ENCODE measurements around the gene HABP4. TPM values are rescaled to one million over a fixed set of nuclear protein-coding genes. Genes with fewer than 3 reads are reported as not detected.
A peak's percentile ranks its signal among the peaks of the same experiment; 100 is the strongest.

HABP4 gene
- total RNA-seq, 1 donor from 2014 or later = 14.3 TPM

DNA sequence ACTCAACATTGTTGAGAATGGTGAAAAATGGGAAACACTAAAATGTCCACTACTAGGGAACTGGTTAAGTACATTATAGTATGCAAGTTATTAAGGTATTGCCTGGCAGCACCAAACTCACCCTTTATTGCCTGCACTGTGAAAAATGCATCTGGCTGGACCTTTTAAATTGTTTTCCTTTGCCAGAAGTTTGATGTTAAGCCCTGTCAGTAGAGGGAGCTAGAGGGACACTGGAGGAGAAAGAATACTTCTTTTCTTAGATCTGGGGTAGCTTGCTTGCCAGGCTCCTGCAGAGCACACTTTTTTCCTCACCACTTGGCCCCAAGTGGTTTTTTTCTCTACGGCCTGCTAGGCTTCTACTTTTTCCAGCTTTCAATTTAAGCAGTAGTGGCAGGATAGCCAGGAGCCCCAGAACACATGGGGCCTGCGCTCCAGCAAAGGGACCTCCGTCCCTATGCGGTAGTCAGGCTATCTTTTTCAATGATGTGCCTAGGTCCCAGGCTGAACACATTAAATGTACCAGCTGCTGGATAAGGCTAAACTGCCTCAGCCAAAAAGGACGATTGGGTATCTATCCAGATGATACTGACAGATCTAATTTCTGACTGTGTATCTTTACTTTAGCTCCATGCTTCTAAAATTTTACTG is 8.0 kb upstream of the HABP4 start:
- Mint-ChIP-seq H3K4me3 (ENCODE audit: low read depth) (no peak overlapping the region), H3K27me3 (ENCODE audit: low read depth) (no peaks in the 10 kb centered on the region), H3K36me3 (ENCODE audit: low read depth) (no peaks in the 10 kb centered on the region), H3K4me1 (ENCODE audit: low read depth) (peaks cover 3% of the 10 kb centered on the region), H3K9me3 (no peaks in the 10 kb centered on the region), H3K27ac (no peak overlapping the region)
- intact Hi-C loops (cut with micrococcal nuclease) = loop anchor here (5.0 to 10.0 kb wide), 2 partner anchors 210 to 413 kb away; partner anchors contain the start of gene ZNF782
- no peak for DNase-seq (ENCODE audit: low spot score)

DNA sequence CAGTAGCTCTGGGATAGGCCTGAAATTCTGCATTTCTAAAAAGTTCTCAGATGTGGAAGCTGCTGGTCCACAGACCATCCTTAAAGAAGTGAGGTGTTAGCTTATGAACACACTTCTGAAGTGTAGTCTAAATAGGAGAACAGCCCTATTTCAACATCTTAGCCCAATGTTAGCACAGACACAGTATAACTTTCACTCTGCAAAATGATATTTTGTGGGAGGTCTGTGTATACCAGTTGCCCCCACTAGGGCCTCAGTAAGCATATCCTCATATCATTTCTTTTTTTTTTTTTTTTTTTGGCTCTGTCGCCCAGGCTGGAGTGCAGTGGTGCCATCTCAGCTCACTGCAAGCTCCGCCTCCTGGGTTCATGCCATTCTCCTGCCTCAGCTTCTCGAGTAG is 7.5 kb upstream of the HABP4 start:
- H3K27me3 Mint-ChIP-seq (ENCODE audit: low read depth) = no peaks in the 10 kb centered on the region
- no peaks in the 10 kb centered on the region for H3K9me3 Mint-ChIP-seq
- no peak overlapping the region for H3K4me3 Mint-ChIP-seq (ENCODE audit: low read depth)
- peaks cover 7% of the 10 kb centered on the region for H3K4me1 Mint-ChIP-seq (ENCODE audit: low read depth)
- H3K27ac Mint-ChIP-seq = no peak overlapping the region
- DNase-seq (ENCODE audit: low spot score) = no peak
- intact Hi-C loops (cut with micrococcal nuclease) = loop anchor here (5.0 to 10.0 kb wide), 2 partner anchors 210 to 412 kb away; partner anchors contain the start of gene ZNF782
- H3K36me3 Mint-ChIP-seq (ENCODE audit: low read depth) = no peaks in the 10 kb centered on the region

DNA sequence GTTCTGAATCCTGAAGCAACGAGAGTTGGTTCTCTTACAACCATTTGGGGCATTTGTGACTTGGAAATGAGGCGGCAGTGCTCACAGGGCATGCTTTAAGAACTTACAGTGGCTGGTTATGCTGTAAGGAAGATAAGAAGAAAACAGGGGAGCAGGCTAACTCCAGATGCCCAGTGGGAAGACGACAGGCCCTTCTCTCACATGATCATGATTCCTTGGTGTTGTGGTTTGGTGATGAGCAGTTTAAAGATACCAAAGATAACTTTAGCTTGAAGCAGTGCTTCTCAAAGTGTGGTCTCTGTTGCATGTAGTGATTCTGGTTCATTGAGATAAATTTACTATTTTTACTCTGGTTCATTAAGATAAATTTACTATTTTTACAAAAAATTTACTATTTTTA is 2.6 kb upstream of the HABP4 start:
- Mint-ChIP-seq H3K9me3 (no peaks in the 10 kb centered on the region), H3K4me3 (ENCODE audit: low read depth) (no peak overlapping the region), H3K27ac (no peak overlapping the region), H3K27me3 (ENCODE audit: low read depth) (peaks cover 11% of the 10 kb centered on the region), H3K4me1 (ENCODE audit: low read depth) (peaks cover 21% of the 10 kb centered on the region), H3K36me3 (ENCODE audit: low read depth) (no peaks in the 10 kb centered on the region)
- DNase-seq (ENCODE audit: low spot score) = no peak
- intact Hi-C loops (cut with micrococcal nuclease) = loop anchor here (10.0 kb wide), 1 partner anchor 407 kb away; the partner anchor contains the start of gene ZNF782

DNA sequence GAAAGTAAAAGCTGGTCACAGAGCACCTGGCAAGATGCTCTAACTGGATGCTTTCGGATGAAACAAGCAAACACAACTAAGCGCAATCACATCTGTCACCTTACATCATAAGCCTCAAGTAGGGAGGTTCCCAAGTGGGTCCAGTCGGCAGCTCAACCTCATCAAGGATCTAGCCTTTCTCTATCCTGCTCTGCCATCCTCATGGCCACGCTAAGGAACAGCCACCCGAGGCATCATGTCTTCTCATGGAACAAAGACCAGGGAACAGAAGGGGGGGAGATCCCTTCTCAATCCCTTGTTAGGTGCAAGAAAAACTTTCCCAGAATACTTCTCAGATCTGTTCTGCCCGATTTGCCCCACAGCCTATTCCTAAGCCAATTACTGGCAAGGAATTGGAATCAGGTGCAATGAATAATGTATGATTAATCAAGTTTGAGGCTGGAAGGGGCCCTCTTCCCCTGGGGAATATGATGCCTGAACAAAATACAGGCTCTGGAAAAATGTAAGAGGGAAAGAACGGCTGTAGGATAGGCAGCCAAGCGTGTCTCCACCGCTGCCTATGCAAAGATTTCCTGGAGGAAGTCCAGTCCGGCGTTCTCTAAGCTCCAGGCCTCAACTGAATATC is 1.3 kb upstream of the HABP4 start:
- Mint-ChIP-seq H3K4me3 (ENCODE audit: low read depth) (no peak overlapping the region), H3K36me3 (ENCODE audit: low read depth) (peaks cover 1% of the 10 kb centered on the region), H3K4me1 (ENCODE audit: low read depth) (peaks cover 26% of the 10 kb centered on the region), H3K9me3 (no peaks in the 10 kb centered on the region), H3K27ac (no peak overlapping the region), H3K27me3 (ENCODE audit: low read depth) (peaks cover 11% of the 10 kb centered on the region)
- DNase-seq (ENCODE audit: low spot score) = no peak
- intact Hi-C loops (cut with micrococcal nuclease) = loop anchor here (1.0 to 10.0 kb wide), 2 partner anchors 30 to 406 kb away; partner anchors contain the start of genes ZNF367 and ZNF782

DNA sequence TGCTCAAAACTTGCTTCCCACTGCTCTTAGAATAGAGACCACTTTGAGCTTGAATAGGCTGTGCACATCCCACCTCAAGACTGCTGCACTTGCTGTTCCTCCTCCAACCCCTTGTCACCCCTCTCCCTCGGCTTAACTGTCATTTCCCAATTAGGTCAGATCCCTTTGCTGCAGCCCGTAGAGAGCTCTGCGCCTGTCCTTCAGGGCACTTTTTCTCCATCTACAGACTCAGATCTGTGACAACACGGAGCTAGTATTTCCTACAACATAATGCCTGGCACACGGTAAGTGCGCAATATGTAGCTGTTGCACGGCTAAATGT is 485 bp upstream of the HABP4 start:
- Mint-ChIP-seq H3K4me1 (ENCODE audit: low read depth) (peaks cover 28% of the 10 kb centered on the region), H3K9me3 (no peaks in the 10 kb centered on the region), H3K4me3 (ENCODE audit: low read depth) (peak overlapping the region; percentile 64), H3K27ac (no peak overlapping the region), H3K27me3 (ENCODE audit: low read depth) (peaks cover 11% of the 10 kb centered on the region), H3K36me3 (ENCODE audit: low read depth) (peaks cover 3% of the 10 kb centered on the region)
- intact Hi-C loops (cut with micrococcal nuclease) = loop anchor here (1.0 to 10.0 kb wide), 2 partner anchors 31 to 405 kb away; partner anchors contain the start of genes ZNF367 and ZNF782
- no peak for DNase-seq (ENCODE audit: low spot score)

DNA sequence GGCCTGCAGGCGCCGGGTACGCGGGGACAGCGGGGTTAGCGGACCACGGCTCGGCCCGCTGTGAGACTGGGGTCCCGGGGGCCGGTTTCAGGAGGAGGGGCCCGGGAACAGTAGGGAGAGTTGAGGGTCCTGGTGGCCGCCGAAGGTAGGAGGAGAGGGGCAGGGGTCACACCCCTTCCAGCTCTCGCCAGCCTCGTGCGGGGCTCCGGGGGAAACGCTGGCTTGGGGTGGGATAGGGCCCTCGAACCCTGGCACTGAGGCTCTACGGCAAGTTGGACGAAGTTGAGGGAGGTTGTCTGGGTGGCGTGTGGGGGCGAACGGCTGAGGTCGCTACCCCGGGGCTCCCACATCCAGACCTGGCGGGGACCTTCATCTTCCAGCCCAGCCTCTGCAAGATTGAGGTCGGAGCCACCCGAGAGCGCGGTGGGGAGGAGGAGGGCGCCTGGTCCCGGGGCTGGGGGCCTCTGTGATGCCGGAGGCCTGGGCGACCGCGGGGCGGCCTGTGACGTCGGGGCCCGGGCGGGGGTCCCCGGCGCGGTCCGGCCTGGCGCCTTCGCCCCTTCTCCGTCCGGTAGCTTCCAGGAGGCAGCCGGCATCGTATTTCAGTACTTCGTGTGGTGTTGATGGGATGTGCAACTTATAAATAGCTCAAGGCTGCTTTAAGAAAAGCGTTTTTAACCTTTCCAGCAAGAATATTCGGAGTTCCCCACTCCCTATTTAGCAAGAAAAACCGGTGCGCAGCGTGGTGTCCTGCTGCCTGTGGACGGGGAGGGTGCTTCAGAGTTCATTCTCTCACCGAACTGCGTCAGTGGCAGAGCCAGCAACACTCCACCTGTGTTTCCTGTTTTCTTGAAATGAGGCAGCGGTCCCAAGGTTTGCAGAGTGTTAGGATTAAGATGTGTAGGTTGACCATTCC is 902 bp downstream of the HABP4 start:
- peak; percentile 14 for DNase-seq (ENCODE audit: low spot score)
- H3K9me3 Mint-ChIP-seq = no peaks in the 10 kb centered on the region
- H3K4me1 Mint-ChIP-seq (ENCODE audit: low read depth) = peaks cover 28% of the 10 kb centered on the region
- intact Hi-C loops (cut with micrococcal nuclease) = loop anchor here (2.0 to 5.0 kb wide), 2 partner anchors 28 to 41 kb away; no protein-coding TSS in a partner anchor
- H3K36me3 Mint-ChIP-seq (ENCODE audit: low read depth) = peaks cover 3% of the 10 kb centered on the region
- peak overlapping the region; percentile 86 for H3K4me3 Mint-ChIP-seq (ENCODE audit: low read depth)
- peak overlapping the region; percentile 15 for H3K27ac Mint-ChIP-seq
- H3K27me3 Mint-ChIP-seq (ENCODE audit: low read depth) = peaks cover 11% of the 10 kb centered on the region

DNA sequence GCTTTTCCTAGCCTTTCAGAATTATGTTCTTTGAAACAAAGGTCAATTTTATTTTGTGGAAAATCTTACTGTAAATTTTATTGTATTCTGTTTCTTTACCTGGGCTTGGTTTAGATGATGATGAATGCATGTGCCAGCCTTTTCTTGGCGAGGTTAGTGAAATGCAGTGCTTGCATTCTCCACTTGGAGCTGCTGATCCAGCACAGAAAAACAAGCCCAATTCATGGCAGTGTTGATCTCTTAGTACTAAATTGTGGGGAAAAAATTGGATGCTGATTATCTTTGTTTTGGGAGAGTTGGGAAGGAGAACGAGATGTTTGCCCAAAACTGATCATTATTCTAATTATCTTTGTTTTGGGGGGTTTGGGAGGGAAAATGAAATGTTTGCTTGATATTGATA is 3.7 kb downstream of the HABP4 start:
- no peak for DNase-seq (ENCODE audit: low spot score)

DNA sequence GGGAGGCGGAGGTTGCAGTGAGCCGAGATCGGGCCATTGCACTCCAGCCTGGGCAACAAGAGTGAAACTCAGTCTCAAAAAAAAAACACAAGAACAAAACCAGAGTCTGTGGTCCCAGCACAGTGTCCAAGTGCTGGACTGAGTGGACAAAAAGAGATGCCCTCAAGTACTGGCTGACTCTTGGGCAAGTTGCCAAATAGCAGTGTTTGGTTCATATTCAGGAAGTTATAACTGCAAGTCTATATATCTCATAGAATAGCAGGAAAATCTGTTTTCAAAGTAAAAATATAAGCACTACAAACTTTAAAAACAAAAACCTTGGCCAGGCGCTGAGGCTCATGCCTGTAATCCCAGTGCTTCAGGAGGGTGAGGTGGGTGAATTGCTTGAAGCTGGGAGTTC is 7.3 kb downstream of the HABP4 start:
- DNase-seq (ENCODE audit: low spot score) = no peak
- Mint-ChIP-seq H3K4me3 (ENCODE audit: low read depth) (no peak overlapping the region), H3K36me3 (ENCODE audit: low read depth) (peaks cover 18% of the 10 kb centered on the region), H3K4me1 (ENCODE audit: low read depth) (peaks cover 11% of the 10 kb centered on the region), H3K27ac (no peak overlapping the region), H3K9me3 (no peaks in the 10 kb centered on the region), H3K27me3 (ENCODE audit: low read depth) (no peaks in the 10 kb centered on the region)
- intact Hi-C loops (cut with micrococcal nuclease) = no loop called here

More for the DNA sequence above, 3.7 kb downstream of the HABP4 start:
- H3K4me1 Mint-ChIP-seq (ENCODE audit: low read depth) = peaks cover 18% of the 10 kb centered on the region
- no peaks in the 10 kb centered on the region for H3K9me3 Mint-ChIP-seq
- peaks cover 5% of the 10 kb centered on the region for H3K27me3 Mint-ChIP-seq (ENCODE audit: low read depth)
- H3K4me3 Mint-ChIP-seq (ENCODE audit: low read depth) = no peak overlapping the region
- H3K36me3 Mint-ChIP-seq (ENCODE audit: low read depth) = peaks cover 8% of the 10 kb centered on the region
- H3K27ac Mint-ChIP-seq = no peak overlapping the region
- intact Hi-C loops (cut with micrococcal nuclease) = loop anchor here (1.0 to 5.0 kb wide), 2 partner anchors 39 to 113 kb away; no protein-coding TSS in a partner anchor

DNA sequence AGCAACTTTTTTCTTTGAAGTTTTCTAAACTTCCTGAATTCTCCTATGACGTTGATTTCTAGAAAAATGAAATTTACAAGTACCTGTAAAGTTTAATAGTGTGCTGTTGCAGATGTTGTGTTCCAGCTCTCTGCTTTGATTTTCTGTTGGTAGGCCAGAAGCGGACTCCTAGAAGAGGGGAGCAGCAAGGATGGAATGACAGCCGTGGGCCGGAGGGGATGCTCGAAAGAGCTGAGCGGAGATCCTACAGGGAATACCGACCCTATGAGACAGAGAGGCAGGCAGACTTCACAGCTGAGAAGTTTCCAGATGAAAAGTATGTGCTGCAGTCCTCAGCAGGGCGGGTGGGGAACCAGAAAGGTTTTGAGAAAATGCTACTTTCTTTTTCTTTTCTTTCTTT is 8.3 kb downstream of the HABP4 start:
- H3K4me3 Mint-ChIP-seq (ENCODE audit: low read depth) = no peak overlapping the region
- intact Hi-C loops (cut with micrococcal nuclease) = no loop called here
- no peaks in the 10 kb centered on the region for H3K9me3 Mint-ChIP-seq
- DNase-seq (ENCODE audit: low spot score) = no peak
- no peak overlapping the region for H3K27ac Mint-ChIP-seq
- H3K36me3 Mint-ChIP-seq (ENCODE audit: low read depth) = peaks cover 18% of the 10 kb centered on the region
- no peaks in the 10 kb centered on the region for H3K27me3 Mint-ChIP-seq (ENCODE audit: low read depth)
- peaks cover 7% of the 10 kb centered on the region for H3K4me1 Mint-ChIP-seq (ENCODE audit: low read depth)

DNA sequence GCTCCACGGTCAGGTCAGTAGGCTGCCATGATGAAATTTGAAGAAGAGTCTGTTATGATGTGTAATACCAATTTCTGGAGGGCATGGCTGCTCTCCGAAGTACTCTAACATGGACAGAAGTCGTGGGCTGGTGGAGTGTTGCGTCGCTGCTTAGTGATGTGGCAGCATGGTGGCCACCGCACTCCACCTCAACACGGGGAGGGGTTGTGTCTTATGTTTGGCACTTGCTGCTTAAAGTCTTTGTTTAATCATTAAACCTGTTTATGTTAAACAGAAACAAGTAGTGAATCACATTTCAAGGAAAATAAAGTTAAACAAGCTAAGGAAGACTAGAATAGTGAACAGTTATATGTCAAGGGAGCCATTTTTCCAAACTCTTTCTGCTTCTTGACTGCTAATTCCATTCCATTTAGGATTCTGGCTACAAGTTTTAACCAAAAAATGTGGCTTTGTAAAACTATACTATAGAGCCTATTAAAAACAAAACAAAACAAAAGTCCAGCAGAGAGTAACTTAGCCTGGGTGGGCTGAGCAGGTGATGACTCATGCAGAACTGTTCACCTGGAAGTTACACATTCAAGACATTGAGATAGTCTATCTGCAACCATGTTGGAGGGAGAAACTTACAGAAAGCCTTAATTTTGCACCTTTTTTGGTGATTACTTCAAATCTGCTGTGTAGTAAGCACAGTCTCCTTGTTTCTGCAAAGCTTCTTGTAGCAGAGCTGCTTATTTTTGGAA is 9.5 kb downstream of the HABP4 start:
- DNase-seq (ENCODE audit: low spot score) = no peak
- Mint-ChIP-seq H3K27ac (no peak overlapping the region), H3K4me3 (ENCODE audit: low read depth) (no peak overlapping the region), H3K36me3 (ENCODE audit: low read depth) (peaks cover 15% of the 10 kb centered on the region), H3K27me3 (ENCODE audit: low read depth) (no peaks in the 10 kb centered on the region), H3K4me1 (ENCODE audit: low read depth) (peaks cover 3% of the 10 kb centered on the region), H3K9me3 (no peaks in the 10 kb centered on the region)
- intact Hi-C loops (cut with micrococcal nuclease) = no loop called here

DNA sequence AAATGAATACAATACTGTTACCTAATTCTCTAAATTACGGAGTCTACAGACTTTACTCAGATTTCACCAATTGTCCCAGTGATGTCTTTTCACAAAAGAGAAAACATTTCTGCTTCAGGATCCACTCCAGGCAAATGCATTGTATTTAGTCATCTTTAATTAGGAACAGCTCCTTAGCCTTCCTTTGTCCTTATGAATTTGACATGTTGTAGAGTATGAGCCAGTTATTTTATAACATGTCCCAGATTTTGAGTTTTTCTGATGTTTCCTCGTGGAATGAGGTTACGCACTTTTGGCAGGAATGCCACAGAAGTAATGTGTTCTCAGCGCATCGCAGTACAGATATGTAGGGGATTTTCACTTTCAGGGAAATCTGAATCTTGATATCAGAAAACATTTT is 10.5 kb downstream of the HABP4 start:
- no peak for DNase-seq (ENCODE audit: low spot score)
- H3K36me3 Mint-ChIP-seq (ENCODE audit: low read depth) = peaks cover 19% of the 10 kb centered on the region
- intact Hi-C loops (cut with micrococcal nuclease) = no loop called here
- peaks cover 3% of the 10 kb centered on the region for H3K4me1 Mint-ChIP-seq (ENCODE audit: low read depth)
- H3K27ac Mint-ChIP-seq = no peak overlapping the region
- H3K27me3 Mint-ChIP-seq (ENCODE audit: low read depth) = no peaks in the 10 kb centered on the region
- H3K9me3 Mint-ChIP-seq = no peaks in the 10 kb centered on the region
- no peak overlapping the region for H3K4me3 Mint-ChIP-seq (ENCODE audit: low read depth)

DNA sequence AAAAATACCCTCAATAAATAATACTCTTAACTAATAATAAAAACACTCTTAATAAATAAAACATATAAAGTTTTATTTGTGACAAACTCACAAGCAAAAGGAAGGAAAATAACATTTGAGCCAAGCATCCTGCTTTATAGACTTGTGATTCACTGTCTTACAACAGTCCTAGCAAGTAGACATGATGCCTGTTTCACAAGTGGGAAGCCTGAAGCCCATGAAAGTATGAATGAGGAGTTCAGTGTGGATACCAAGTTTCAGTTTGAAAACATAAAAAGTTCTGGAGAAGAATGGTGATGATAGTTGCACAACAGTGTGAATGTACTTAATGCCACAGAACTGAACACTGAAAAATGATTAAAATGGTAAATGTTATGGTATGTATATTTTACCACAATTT is 10.9 kb downstream of the HABP4 start:
- peaks cover 23% of the 10 kb centered on the region for H3K36me3 Mint-ChIP-seq (ENCODE audit: low read depth)

More for the DNA sequence above, 10.9 kb downstream of the HABP4 start:
- Mint-ChIP-seq H3K9me3 (no peaks in the 10 kb centered on the region), H3K4me1 (ENCODE audit: low read depth) (peaks cover 3% of the 10 kb centered on the region), H3K27me3 (ENCODE audit: low read depth) (no peaks in the 10 kb centered on the region), H3K27ac (no peak overlapping the region), H3K4me3 (ENCODE audit: low read depth) (no peak overlapping the region)
- DNase-seq (ENCODE audit: low spot score) = no peak
- intact Hi-C loops (cut with micrococcal nuclease) = no loop called here

Measured in activated T-helper 2 cell treated with anti-CD3 and anti-CD28 coated beads, Interferon-gamma antibody, Interleukin-2, Interleukin-4, amounts not matched to agents 10 μg/mL and 5 μg/mL and 100 μg/mL, durations not matched to agents 14 hours and 24 hours and 36 hours (primary cell).